ENCODE measurements around the gene SERPINA6. TPM values are rescaled to one million over a fixed set of nuclear protein-coding genes. Genes with fewer than 3 reads are reported as not detected.
"Not testable (repeated sequence)": the region's sequence is repeated elsewhere in the genome, so short reads cannot be mapped to it uniquely, and the experiment has no call there.

Gene SERPINA6, protein sequence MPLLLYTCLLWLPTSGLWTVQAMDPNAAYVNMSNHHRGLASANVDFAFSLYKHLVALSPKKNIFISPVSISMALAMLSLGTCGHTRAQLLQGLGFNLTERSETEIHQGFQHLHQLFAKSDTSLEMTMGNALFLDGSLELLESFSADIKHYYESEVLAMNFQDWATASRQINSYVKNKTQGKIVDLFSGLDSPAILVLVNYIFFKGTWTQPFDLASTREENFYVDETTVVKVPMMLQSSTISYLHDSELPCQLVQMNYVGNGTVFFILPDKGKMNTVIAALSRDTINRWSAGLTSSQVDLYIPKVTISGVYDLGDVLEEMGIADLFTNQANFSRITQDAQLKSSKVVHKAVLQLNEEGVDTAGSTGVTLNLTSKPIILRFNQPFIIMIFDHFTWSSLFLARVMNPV
- total RNA-seq: not detected

DNA sequence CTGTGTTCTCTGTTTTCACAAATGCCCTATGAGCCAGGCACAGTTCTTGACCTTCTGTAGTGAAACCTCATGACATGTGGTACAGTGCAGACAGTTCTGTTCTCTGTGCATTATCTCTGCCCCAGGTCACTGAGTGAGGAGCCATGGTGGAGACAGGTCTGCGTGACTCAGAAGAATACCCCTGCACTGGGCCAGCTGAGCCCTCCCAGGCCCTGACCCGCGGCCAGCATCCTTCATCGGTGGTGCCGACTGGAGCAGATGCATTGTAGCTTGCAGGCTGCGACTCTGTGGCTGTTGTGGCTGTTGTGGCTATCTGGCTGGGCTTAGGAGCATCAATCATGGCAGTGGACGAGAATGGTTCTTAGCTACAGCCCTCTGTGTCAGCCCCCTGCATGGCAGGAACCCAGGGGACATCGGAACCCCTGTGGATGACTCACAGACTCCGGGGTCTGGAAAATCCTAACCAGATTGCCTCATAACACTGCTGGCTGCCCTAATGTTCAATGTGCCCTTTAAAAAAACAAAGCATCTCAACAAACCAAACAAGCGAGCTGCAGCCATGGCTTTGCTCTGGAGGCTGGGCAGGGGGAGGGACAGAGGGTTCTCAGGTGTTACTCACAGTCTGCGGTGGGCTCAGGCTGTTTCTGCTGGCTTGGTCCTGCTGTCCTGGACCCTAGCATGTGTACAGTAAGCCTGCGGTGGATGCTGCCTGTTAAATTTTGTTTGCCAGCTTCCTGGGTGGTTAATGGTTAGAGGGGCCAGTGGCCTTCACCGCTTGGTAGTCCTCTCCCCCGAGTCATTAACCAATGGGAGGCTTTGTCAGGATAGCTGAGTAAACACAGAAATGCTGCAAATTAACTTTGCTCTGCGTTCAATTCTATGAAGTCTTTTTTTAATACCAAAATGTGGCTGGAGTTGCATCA, at the start of gene SERPINA6:
Gene SERPINA6, minus strand, starts transcription at position 689 of the 923 bp plus-strand sequence. CDS start 8,688 bp downstream, outside the sequence.
- intact Hi-C loops (cut with DNase I): no loop called here
- no peaks in the 10 kb centered on the region for H3K9me3 ChIP-seq
- H3K4me3 ChIP-seq: no peak within 1 kb of the TSS
- H3K27me3 ChIP-seq: no peaks in the 10 kb centered on the region
- TF ChIP-seq, protein P1, sequence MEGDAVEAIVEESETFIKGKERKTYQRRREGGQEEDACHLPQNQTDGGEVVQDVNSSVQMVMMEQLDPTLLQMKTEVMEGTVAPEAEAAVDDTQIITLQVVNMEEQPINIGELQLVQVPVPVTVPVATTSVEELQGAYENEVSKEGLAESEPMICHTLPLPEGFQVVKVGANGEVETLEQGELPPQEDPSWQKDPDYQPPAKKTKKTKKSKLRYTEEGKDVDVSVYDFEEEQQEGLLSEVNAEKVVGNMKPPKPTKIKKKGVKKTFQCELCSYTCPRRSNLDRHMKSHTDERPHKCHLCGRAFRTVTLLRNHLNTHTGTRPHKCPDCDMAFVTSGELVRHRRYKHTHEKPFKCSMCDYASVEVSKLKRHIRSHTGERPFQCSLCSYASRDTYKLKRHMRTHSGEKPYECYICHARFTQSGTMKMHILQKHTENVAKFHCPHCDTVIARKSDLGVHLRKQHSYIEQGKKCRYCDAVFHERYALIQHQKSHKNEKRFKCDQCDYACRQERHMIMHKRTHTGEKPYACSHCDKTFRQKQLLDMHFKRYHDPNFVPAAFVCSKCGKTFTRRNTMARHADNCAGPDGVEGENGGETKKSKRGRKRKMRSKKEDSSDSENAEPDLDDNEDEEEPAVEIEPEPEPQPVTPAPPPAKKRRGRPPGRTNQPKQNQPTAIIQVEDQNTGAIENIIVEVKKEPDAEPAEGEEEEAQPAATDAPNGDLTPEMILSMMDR (IDR thresholded peaks at IDR 0.05): no peak
- peak in 1 of 2 donors; percentile 69 for TF ChIP-seq POLR2AphosphoS5 (IDR thresholded peaks at IDR 0.05; ENCODE audit: insufficient read depth in 1 of 2, low read depth in 1 of 2)
- peak in 1 of 2 donors; percentile 87 for DNase-seq (ENCODE audit: extremely low spot score in 2 of 2)
- no peaks in the 10 kb centered on the region for H3K36me3 ChIP-seq
- no peaks in the 10 kb centered on the region for H3K4me1 ChIP-seq
- H3K27ac ChIP-seq: peak within 1 kb of the TSS; percentile 78

DNA sequence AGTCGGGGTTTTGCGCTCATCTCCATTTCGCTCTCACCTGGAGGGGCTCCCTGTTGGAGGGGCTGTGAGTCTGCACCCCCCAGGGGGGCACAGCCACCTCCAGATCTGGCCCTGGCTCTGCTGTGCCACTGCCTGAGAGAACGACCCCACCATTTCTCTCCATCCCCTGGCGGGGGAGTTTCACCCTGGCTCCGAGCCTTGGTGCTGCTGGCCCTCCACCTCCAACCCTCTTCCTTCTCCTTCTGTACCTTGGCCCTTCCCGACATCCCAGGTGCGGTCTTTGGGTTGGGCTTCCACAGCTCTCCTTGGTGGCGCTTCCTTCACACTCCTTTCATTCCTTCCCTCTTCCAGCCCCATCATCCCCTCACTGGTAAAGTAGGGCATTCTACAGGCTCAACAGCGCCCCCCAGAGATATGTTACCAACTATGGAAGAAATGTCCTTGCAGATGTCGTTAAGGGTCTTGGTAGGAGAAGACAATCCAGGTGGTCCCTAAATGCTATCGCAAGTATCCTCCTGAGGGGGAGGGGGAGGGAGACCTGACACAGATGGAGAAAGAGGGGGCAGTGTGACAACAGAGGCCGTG, 49.0 kb upstream of the SERPINA6 start:
- intact Hi-C loops (cut with DNase I): no loop called here
- DNase-seq (ENCODE audit: extremely low spot score in 2 of 2): no peak
- no peaks in the 10 kb centered on the region for H3K27me3 ChIP-seq

DNA sequence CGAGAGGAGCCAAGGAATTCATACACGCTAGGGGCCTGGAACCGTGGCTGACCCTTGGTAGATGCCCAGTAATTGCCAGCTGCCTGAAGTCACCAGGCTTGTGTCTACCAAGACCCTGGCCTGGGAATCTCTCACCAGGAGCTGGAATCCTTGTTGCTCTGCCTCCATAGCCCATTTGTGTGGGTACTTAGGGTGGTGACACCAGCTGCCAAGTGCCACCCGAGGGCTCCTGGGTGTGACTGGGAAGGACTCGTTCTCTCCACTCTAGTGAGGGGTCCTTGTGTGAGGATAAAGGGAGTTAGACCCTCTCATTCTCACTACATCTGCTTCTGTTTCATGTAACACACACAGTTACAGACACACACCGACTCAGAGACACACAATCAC, 47.4 kb upstream of the SERPINA6 start:
- no peaks in the 10 kb centered on the region for H3K4me1 ChIP-seq
- no peaks in the 10 kb centered on the region for H3K27me3 ChIP-seq
- no peak overlapping the region for H3K4me3 ChIP-seq
- H3K9me3 ChIP-seq: no peaks in the 10 kb centered on the region
- H3K27ac ChIP-seq: no peak overlapping the region
- H3K36me3 ChIP-seq: no peaks in the 10 kb centered on the region
- DNase-seq (ENCODE audit: extremely low spot score in 2 of 2): no peak
- intact Hi-C loops (cut with DNase I): no loop called here
- TF ChIP-seq, protein P1 (IDR thresholded peaks at IDR 0.05): no peak

More for the DNA sequence above, 49.0 kb upstream of the SERPINA6 start:
- Histone ChIP-seq H3K36me3 (no peaks in the 10 kb centered on the region), H3K27ac (no peak overlapping the region), H3K9me3 (no peaks in the 10 kb centered on the region), H3K4me1 (no peaks in the 10 kb centered on the region), H3K4me3 (no peak overlapping the region)
- TF ChIP-seq POLR2AphosphoS5 (IDR thresholded peaks at IDR 0.05; ENCODE audit: insufficient read depth in 1 of 2, low read depth in 1 of 2): no peak
- TF ChIP-seq, protein P1 (IDR thresholded peaks at IDR 0.05): no peak
- TF ChIP-seq POLR2A (IDR thresholded peaks at IDR 0.05): no peak

DNA sequence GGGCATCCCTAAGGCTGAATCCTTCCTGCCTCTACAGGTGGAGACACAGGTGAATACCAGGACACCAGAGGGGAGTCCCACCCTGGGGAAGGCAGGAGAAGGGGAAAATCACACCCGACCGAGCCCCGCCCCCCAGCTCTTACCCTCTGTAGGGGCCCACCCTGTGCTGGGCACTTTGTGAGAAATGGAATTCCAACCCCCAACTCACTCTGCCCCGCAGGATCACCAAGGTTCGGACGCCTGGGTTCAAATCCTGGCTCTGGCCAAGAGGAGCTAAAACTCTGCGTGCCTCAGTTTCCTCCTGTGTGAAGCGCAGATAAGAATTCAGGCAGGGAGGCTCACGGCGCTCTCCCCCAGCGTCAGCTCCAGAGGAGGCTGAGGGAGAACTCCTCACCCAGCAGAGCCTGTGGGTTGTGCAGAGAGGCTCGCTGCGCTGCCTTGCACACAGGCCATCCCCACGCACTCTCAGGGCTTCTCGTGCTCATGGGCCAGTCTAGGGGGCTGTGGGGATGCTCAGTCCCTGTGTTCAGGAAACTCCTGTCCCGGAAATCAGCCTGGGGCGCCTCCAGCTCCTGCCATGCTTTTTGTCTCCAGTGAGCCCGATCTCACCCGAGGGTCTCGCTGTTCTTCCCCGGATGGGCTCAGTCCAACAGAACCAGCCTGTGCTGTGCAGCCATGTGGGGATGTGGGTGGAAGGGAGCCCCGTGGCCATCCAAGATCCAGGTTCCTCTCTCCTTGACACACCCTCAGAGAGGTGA, 46.8 kb upstream of the SERPINA6 start:
- H3K4me3 ChIP-seq; H3K27me3 ChIP-seq; intact Hi-C loops (cut with DNase I); H3K4me1 ChIP-seq; H3K27ac ChIP-seq; DNase-seq (ENCODE audit: extremely low spot score in 2 of 2); H3K36me3 ChIP-seq; H3K9me3 ChIP-seq: not testable (repeated sequence)

DNA sequence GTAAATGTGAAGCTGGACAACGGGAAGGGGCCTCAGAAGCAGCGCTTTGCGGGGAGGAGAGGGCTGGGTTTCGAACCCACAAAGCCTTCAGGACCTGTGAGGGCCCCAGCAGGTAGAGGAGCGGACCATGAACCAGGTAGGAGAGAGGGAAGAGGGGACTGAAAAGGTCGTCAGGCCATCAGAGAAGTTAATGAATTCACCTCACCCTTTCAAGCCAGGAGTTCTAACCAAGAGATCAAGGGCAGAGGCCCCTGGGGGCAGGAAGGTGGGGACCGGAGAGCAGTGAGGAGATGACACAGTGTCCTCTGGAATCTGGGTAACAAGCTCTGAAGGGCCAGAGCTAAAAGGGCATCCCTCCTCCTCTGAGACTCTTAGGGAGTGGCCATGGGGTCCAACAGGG, 45.8 kb upstream of the SERPINA6 start:
- intact Hi-C loops (cut with DNase I): no loop called here
- DNase-seq (ENCODE audit: extremely low spot score in 2 of 2): no peak

More for the DNA sequence above, 45.8 kb upstream of the SERPINA6 start:
- H3K9me3 ChIP-seq: no peaks in the 10 kb centered on the region
- H3K27ac ChIP-seq: no peak overlapping the region
- H3K4me1 ChIP-seq: no peaks in the 10 kb centered on the region
- H3K36me3 ChIP-seq: no peaks in the 10 kb centered on the region
- H3K4me3 ChIP-seq: no peak overlapping the region
- H3K27me3 ChIP-seq: no peaks in the 10 kb centered on the region
- no peak for TF ChIP-seq POLR2AphosphoS5 (IDR thresholded peaks at IDR 0.05; ENCODE audit: insufficient read depth in 1 of 2, low read depth in 1 of 2)
- no peak for TF ChIP-seq POLR2A (IDR thresholded peaks at IDR 0.05)
- TF ChIP-seq, protein P1 (IDR thresholded peaks at IDR 0.05): no peak
